Measurements from ENCODE around the gene POLD4.

GRCh38 chr11:67387069-67387468 lies 33.7 kb upstream of the POLD4 start:
- TF ChIP-seq CTCF (IDR thresholded peaks at IDR 0.05) (no peak), POLR2AphosphoS5 (IDR thresholded peaks at IDR 0.05) (no peak), POLR2A (IDR thresholded peaks at IDR 0.05) (no peak), EP300 (IDR thresholded peaks at IDR 0.05) (no peak)
